OCI-LY7 (cell line): ENCODE results near the gene ESRP2.

Experiments
- EZH2phosphoT487 ChIP-seq: fragments of 200-600 bp; sonication (generic); IDR thresholded peaks from 2 replicates; pipeline ENCODE4 v1.6.1; 2018; ENCODE audit warnings: low read depth, borderline replicate concordance, mild to moderate bottlenecking, mixed run types, antibody characterized with exemption, low read length, moderate library complexity, mixed read lengths
- TF ChIP-seq, protein P1 (sequence below): fragments of 200-600 bp; sonication (generic); conservative IDR thresholded peaks from 2 replicates; pipeline ENCODE4 v1.5.1; 2014; ENCODE audit warnings: mild to moderate bottlenecking, antibody characterized with exemption, low read length, moderate library complexity, mixed read lengths

DNA sequence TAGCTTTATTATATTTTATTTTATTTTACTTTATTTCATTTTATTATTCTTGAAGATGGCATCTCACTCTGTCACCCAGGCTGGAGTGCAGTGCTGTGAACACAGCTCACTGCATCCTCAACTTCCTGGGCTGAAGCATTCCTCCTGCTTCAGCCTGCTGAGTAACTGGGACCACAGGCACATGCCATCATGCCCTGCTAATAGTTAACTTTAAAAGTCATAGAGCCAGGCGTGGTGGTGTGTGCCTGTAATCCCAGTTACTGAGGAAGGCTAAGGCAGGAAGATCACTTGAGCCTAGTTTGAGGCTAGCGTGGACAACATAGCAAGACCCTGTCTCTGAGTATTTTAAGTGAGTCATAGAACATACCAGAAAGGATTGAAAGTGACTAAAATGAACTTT, 38.7 kb downstream of the ESRP2 start:
- TF ChIP-seq, protein P1, sequence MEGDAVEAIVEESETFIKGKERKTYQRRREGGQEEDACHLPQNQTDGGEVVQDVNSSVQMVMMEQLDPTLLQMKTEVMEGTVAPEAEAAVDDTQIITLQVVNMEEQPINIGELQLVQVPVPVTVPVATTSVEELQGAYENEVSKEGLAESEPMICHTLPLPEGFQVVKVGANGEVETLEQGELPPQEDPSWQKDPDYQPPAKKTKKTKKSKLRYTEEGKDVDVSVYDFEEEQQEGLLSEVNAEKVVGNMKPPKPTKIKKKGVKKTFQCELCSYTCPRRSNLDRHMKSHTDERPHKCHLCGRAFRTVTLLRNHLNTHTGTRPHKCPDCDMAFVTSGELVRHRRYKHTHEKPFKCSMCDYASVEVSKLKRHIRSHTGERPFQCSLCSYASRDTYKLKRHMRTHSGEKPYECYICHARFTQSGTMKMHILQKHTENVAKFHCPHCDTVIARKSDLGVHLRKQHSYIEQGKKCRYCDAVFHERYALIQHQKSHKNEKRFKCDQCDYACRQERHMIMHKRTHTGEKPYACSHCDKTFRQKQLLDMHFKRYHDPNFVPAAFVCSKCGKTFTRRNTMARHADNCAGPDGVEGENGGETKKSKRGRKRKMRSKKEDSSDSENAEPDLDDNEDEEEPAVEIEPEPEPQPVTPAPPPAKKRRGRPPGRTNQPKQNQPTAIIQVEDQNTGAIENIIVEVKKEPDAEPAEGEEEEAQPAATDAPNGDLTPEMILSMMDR, result no peak
- no peak for TF ChIP-seq EZH2phosphoT487
